GM12878 (cell line): ENCODE results near the gene NPC2. TPM values are rescaled to one million over a fixed set of nuclear protein-coding genes. Genes with fewer than 3 reads are reported as not detected.

Experiments used
- ATAC-seq: fragments of 200-7000 bp; cut with Tn5 transposase; 3 replicates; pipeline ENCODE4 v1.9.1; 2020; ENCODE audit warnings: mild to moderate bottlenecking, moderate library complexity
- BruUV-seq: library from RNA; stranded (reverse); fragments of 400-500 nt; replicated peaks from 2 replicates; lab custom pipeline; 2021; lab: Mats Ljungman, UMichigan
- CTCF ChIA-PET: fragments of 300-600 bp; sonication (Branson Sonifier 250); formaldehyde crosslinking; extraction: SDS; loops from one replicate; lab custom pipeline; 2021; ENCODE audit warnings: inconsistent platforms; lab: Yijun Ruan, JAX
- POLR2A ChIA-PET: fragments of 350-600 bp; formaldehyde crosslinking; extraction: SDS; loops from one replicate; lab custom pipeline; 2021; ENCODE audit warnings: inconsistent platforms; lab: Charles Lee
- RAD21 ChIA-PET: fragments of 300-600 bp; sonication (Branson Sonifier 250); formaldehyde crosslinking; loops from one replicate; lab custom pipeline; 2023; ENCODE audit warnings: antibody characterized with exemption; ENCODE audit not compliant: unreplicated experiment; lab: Charles Lee
- SMC1A ChIA-PET: fragments of 300-600 bp; sonication (Branson Sonifier 250); formaldehyde crosslinking; loops from one replicate; lab custom pipeline; 2023; ENCODE audit not compliant: unreplicated experiment, uncharacterized antibody; lab: Charles Lee
- DNase-seq: peaks from one replicate; pipeline ENCODE4 v3.0.0-alpha.2; 2011; ENCODE audit warnings: low read depth, low spot score
- FAIRE-seq: peaks from 3 replicates; lab custom pipeline; 2011; peaks lifted over from hg19 to GRCh38; lab: Jason Lieb, UNC
- H2AFZ ChIP-seq: 2 replicates; pipeline ENCODE4 v1.6.0; 2011; ENCODE audit warnings: low read depth, low read length, control low read depth; ENCODE audit not compliant: control insufficient read depth
- H3K27ac ChIP-seq: 2 replicates; pipeline ENCODE4 v1.5.1; 2011; ENCODE audit warnings: control low read depth; ENCODE audit not compliant: control insufficient read depth, insufficient read depth
- H3K27me3 ChIP-seq, 2 experiments: replicated peaks in 1 of 2; 2 replicates each; pipeline versions ENCODE4 v1.6.0 to v1.6.1; 2011; ENCODE audit warnings: low read length in 1 of 2; ENCODE audit not compliant: control insufficient read depth in 2 of 2, insufficient read depth in 2 of 2
- H3K36me3 ChIP-seq, 2 experiments: 2 replicates each; pipeline ENCODE4 v1.5.1; 2011; ENCODE audit warnings: low read length in 1 of 2; ENCODE audit not compliant: control insufficient read depth in 2 of 2, insufficient read depth in 2 of 2
- H3K4me1 ChIP-seq: 2 replicates; pipeline ENCODE4 v1.6.1; 2011; ENCODE audit warnings: mild to moderate bottlenecking, low read length, moderate library complexity, mixed read lengths; ENCODE audit not compliant: control insufficient read depth, insufficient read depth
- H3K4me2 ChIP-seq: 2 replicates; pipeline ENCODE4 v1.6.0; 2011; ENCODE audit warnings: control low read depth; ENCODE audit not compliant: control insufficient read depth, insufficient read depth
- H3K4me3 ChIP-seq: fragments of 200-600 bp; sonication (generic); 2 replicates; pipeline ENCODE4 v1.5.1; 2016
- H3K79me2 ChIP-seq: 2 replicates; pipeline ENCODE4 v1.6.0; 2011; ENCODE audit warnings: low read length; ENCODE audit not compliant: control insufficient read depth, insufficient read depth
- H3K9ac ChIP-seq: 2 replicates; pipeline ENCODE4 v1.8.0; 2011; ENCODE audit warnings: low read length, control low read depth, mixed read lengths; ENCODE audit not compliant: control insufficient read depth, insufficient read depth
- H3K9me3 ChIP-seq: replicated peaks from 3 replicates; pipeline ENCODE4 v1.5.1; 2011; ENCODE audit warnings: mild to moderate bottlenecking, low read length; ENCODE audit not compliant: control insufficient read depth, insufficient read depth
- H4K20me1 ChIP-seq: 2 replicates; pipeline ENCODE4 v1.6.0; 2011; ENCODE audit not compliant: control insufficient read depth, insufficient read depth
- ATF7 ChIP-seq: fragments of 450-650 bp; IDR thresholded peaks from 2 replicates; pipeline ENCODE4 v1.6.1; 2016; ENCODE audit warnings: low read depth, mild to moderate bottlenecking
- CTCF ChIP-seq, 3 experiments: IDR thresholded peaks in 2 of 3; conservative IDR thresholded peaks in 1 of 3; 2 replicates each; pipeline ENCODE4 v1.5.1; 2011; ENCODE audit warnings: low read depth in 3 of 3, low read length in 3 of 3, mild to moderate bottlenecking in 3 of 3, control low read depth in 2 of 3, moderate library complexity in 2 of 3, inconsistent platforms in 1 of 3, mixed read lengths in 1 of 3; ENCODE audit not compliant: control insufficient read depth in 2 of 3, insufficient read depth in 1 of 3; ENCODE audit errors: extremely low read depth in 1 of 3
- MAX ChIP-seq: IDR thresholded peaks from 2 replicates; pipeline ENCODE4 v1.6.1; 2012; ENCODE audit warnings: low read depth, low read length, improper control_type of control experiment
- NRF1 ChIP-seq: conservative IDR thresholded peaks from 2 replicates; pipeline ENCODE4 v1.6.1; 2011; ENCODE audit warnings: mild to moderate bottlenecking, low read depth, low read length, improper control_type of control experiment
- RAD21 ChIP-seq: IDR thresholded peaks from 2 replicates; pipeline ENCODE4 v1.6.1; 2011; ENCODE audit warnings: mild to moderate bottlenecking, low read depth, low read length, moderate library complexity; ENCODE audit not compliant: insufficient read depth
- SMC3 ChIP-seq: IDR thresholded peaks from 2 replicates; pipeline ENCODE4 v1.6.1; 2011; ENCODE audit warnings: low read length, improper control_type of control experiment, borderline replicate concordance
- YY1 ChIP-seq: IDR thresholded peaks from 2 replicates; pipeline ENCODE4 v1.6.1; 2011; ENCODE audit warnings: low read depth, mild to moderate bottlenecking, low read length
- WGBS: methylation state at CpG from one replicate; pipeline ENCODE4 v1.1.6; 2016; ENCODE audit warnings: low lambda C conversion rate; ENCODE audit not compliant: insufficient replicate concordance, insufficient coverage; ENCODE audit errors: missing lambda C conversion rate; 5-methylcytosine and 5-hydroxymethylcytosine counted together
- in situ Hi-C: fragments of 300-500 bp; cut with MboI; formaldehyde crosslinking; loops from 9 replicates; pipeline ENCODE4 v1.14.3; 2018; ENCODE audit warnings: mixed read lengths
- intact Hi-C: fragments of 100-400 bp; cut with micrococcal nuclease; formaldehyde crosslinking; loops from one replicate; pipeline ENCODE4 v1.14.2; 2022; ENCODE audit not compliant: unreplicated experiment
- polyA plus RNA-seq, 11 experiments: library from polyadenylated mRNA; depleted of rRNA in 4 of 11; unstranded in 6 of 11; stranded (reverse) in 5 of 11; fragments of >200 nt; fragmentation: Nextera tagmentation in 4 of 11; fragmentation: Illumina TruSeq in 1 of 11; extraction: Ambion mirVana in 4 of 11; extraction: Trizol in 1 of 11; gene quantifications; 1 replicate in 1 of 11; 2 replicates in 10 of 11; pipeline versions ENCODE4 v1.2.1 to v1.2.3, GENCODE V29; 2011 to 2016; ENCODE audit warnings: inconsistent platforms in 2 of 11, missing spikeins in 2 of 11, low read depth in 1 of 11
- total RNA-seq, 4 experiments: library from RNA; depleted of rRNA in 3 of 4; stranded (reverse); fragments of >200 nt in 3 of 4; fragmentation: Illumina TruSeq in 1 of 4; extraction: Trizol in 1 of 4; gene quantifications; 2 replicates each; pipeline versions ENCODE4 v1.2.1 to v1.2.3, GENCODE V29; 2013 to 2021

The NPC2 gene
- total and polyA plus RNA-seq, 10 of the 15 experiments (the other 5 are each of a cell fraction or from before 2014, with no cell fraction given), result 29.5 to 109 (median 59.1) TPM

- BruUV-seq, result TSS peak; percentile 74
- H3K4me1 ChIP-seq, result peaks cover 7% of the 10 kb centered on the region
- H3K4me3 ChIP-seq, result peak overlapping the region; percentile 87
- in situ Hi-C loops, result no loop called here
- ChIA-PET RAD21 (interaction anchor here (1.7 kb wide), 1 partner anchor 127 kb away, joined by 4 read pairs; no protein-coding TSS in a partner anchor), POLR2A (interaction anchor here (1.5 kb wide), 1 partner anchor 91 kb away, joined by 9 read pairs; no protein-coding TSS in a partner anchor), SMC1A (interaction anchor here (1.2 to 2.7 kb wide), 2 partner anchors 24 to 128 kb away, joined by 3 to 13 read pairs; no protein-coding TSS in a partner anchor)
- no peak overlapping the region for H3K27ac ChIP-seq
- intact Hi-C loops, result loop anchor here (1.0 kb wide), 1 partner anchor 130 kb away; no protein-coding TSS in a partner anchor
- peak overlapping the region; percentile 79 for H3K9ac ChIP-seq
- H2AFZ ChIP-seq, result peak overlapping the region; percentile 73
- peaks cover 11% of the 10 kb centered on the region for H3K79me2 ChIP-seq
- DNase-seq (no peak), ATAC-seq (peak; percentile 14)
- H3K36me3 ChIP-seq, result no peaks in the 10 kb centered on the region
- 4% methylated on average over 20 of the region's 20 CpGs for WGBS
- no peaks in the 10 kb centered on the region for H4K20me1 ChIP-seq
- H3K4me2 ChIP-seq, result peak overlapping the region; percentile 88
- H3K27me3 ChIP-seq, result no peaks in the 10 kb centered on the region
- no peaks in the 10 kb centered on the region for H3K9me3 ChIP-seq
- 0 out of 2 replicates have a peak, but pooled peaks have one; percentile 31 for TF ChIP-seq ATF7
- peak; percentile 45 to 57 (median 50); a peak in 5 of 6 replicates for TF ChIP-seq CTCF (IDR thresholded peaks at IDR 0.05 in 2 of 3, conservative IDR thresholded peaks at IDR 0.05 in 1 of 3; ENCODE audit: control insufficient read depth in 2 of 3, extremely low read depth in 1 of 3, insufficient read depth in 1 of 3, low read depth in 3 of 3, low read length in 3 of 3)
- 0 out of 2 replicates have a peak, but pooled peaks have one; percentile 5 for TF ChIP-seq YY1
- no peak for TF ChIP-seq MAX
- TF ChIP-seq SMC3, result peak; percentile 50; the same call in 1 of the 2 replicates
- peak; percentile 63 for TF ChIP-seq RAD21
- TF ChIP-seq NRF1, result no peak
- TF ChIP-seq, all 136 proteins: peak for 5
- CTCF ChIA-PET, result interaction anchor here (0.8 to 1.9 kb wide), 6 partner anchors 10 to 133 kb away, joined by 3 to 8 read pairs (median 4); no protein-coding TSS in a partner anchor
- peak; percentile 23 for FAIRE-seq
Measured at GRCh38 chr14:74491956-74492775, 939 bp downstream of the NPC2 start.
